ENCODE measurements around the gene JAKMIP1.
"Not testable (repeated sequence)": the region's sequence is repeated elsewhere in the genome, so short reads cannot be mapped to it uniquely, and the experiment has no call there.

The JAKMIP1 gene

DNA sequence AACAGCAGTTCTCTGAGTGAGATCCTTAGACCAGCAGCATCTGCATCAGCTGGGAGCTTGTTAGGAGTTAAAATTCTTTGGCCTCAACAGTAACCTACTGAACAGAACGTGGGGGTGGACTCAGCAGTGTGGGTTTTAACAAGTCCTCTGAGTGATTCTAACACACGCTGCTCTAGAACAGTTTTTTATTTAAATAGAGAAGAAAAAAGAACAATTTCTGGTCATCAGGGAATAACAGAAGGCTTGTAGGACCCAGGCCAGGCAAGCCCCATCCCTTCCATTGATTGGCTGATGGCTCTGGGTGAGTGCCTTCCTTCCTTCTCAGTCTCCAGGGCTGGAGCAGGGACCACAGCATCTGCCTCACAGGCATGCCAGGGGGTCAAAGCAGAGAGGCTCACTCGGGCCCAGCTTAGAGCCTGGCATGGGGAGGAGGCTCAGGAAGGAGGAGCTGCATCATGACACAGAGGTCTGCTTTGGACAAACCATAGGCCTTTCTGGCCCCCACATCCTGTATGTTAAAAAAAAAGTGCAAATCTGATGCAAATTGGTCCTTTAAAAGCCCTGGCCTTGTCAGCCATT, 56.7 kb downstream of the JAKMIP1 start:
- no peak for DNase-seq (ENCODE audit: low spot score)

DNA sequence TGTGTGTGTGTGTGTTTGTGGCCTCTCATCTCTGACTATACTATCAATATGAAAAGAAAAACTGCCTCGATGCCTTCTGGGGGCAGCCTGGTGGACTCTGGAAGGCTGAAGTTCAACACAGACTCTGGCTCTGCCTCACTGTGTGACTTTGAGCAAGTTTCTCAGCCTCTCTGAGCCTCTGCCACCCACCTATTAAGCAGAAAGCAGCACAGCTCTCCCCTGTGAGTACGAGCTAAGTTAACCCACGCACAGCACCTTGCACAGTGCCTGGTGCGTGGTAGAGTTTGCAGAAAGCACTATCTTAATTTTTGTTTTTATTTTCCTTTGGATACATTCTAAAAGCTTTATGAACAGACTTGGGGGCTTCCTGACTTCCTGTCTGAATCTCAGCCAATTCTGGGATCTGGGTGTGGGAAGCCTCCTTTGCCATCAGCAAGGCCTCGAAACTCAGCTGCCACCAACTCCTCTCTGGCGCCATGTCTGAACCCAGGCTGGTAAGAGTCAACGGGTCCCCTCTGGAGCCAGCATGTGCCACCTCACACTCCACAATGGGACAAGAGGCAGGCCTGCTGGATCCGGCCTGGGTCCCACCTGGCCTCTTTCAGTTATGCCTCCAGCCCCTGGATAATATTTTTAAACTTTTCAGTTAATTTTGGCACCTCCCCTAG, 57.3 kb downstream of the JAKMIP1 start:
- DNase-seq (ENCODE audit: low spot score) = no peak

DNA sequence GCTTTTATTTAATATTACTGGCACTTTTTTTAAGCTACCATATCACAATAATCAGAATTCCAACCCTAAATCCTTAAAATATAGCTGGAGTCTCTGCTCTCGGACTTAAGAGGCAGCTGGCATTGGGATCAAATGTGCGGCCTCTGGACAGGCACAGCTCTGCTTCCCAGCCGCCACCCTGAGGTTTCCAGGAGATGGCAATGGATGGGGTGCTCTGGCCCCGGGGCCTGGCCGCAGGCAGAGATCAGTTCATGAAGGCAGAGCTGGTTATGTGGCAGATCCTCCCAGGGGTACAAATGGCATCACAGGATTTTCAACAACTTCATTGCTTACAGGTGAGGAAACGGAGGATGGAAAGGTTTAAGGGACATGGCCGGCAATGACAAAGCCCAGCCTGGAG, 57.8 kb downstream of the JAKMIP1 start:
- no peak for DNase-seq (ENCODE audit: low spot score)

DNA sequence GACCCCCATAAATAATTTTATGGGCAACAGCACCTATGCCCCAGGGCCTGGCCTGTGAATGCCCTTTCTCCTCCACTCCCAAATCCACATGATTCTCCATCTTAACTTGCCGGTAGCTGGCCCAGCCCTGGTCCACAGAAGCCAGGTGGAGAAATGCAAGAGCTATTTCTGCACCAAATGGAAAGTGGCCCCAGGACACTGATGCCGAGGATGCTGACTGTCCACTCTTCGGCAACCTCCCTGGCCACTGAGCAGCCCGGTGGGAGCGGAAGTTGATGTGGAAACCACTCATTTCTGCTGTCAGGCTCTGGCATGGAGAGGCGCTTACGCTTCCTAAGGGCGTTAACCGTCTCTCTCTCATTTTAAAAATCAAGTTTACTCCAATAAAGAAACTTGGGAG, 58.8 kb downstream of the JAKMIP1 start:
- DNase-seq (ENCODE audit: low spot score) = no peak

DNA sequence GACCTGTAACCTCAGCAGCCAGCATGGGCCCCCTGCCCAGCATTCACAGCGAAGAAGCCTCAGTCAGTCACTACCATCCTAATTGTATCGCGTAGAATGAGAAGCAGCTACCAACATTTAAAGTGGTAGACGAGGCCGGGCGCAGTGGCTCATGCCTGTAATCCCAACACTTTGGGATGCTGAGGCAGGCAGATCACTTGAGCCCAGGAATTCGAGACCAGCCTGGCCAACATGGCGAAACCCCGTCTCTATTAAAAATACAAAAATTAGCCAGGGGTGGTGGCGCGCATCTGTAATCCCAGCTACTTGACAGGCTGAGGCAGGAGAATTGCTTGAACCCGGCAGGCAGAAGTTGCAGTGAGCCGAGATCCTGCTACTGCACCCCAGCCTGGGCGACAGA, 59.3 kb downstream of the JAKMIP1 start:
- DNase-seq (ENCODE audit: low spot score) = not testable (repeated sequence)

DNA sequence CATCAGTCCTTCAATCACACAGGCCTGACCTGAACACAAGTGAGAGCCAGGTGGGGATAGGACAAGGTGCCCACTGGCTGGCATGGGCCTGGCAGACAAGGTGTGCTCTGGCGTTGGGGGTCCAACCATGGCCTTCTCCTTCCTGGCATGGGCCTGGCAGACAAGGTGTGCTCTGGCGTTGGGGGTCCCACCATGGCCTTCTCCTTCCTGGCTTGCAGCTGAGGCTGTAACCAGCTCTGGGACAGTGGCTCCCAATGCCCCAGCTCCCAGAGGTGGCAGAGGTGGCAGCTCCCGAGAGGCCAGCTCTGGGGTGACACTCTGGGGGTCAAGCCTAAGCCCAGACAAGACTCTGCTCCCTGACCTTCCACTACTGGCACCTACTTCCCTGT, 62.6 kb downstream of the JAKMIP1 start:
- no peak for DNase-seq (ENCODE audit: low spot score)

DNA sequence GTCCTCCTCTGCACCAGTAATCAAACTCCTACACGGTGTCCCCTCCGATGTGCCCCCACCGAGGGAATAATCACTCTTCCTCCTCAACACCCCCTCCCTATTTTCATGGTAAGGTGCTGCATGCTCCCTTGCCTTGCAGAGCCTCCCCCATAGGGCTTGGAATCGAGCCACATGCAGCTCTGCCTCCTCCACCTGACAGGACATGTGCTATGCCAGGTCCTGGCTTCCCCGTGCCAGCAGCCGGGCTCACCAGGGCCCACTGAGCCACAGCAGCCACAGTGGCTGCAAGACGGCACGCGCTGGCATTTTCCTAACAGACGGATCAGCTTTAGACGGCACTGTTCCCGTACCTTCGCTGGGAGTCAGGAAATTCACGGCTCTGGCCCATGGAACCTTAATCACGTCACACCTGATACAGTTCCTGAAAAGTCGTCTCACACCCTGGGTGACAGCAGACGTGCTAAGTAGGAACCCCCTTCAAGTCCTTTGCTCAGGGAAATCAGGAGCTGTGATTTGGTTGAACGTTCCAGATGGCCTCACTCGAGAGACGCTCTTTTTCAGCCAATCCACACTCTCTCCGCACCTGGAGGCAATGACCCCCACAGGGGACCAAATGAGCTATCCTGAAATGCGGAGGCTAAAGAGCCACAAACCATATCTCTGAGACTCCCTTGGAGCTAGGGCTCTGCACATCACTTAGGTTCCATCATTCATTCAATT, 63.2 kb downstream of the JAKMIP1 start:
- DNase-seq (ENCODE audit: low spot score) = no peak

DNA sequence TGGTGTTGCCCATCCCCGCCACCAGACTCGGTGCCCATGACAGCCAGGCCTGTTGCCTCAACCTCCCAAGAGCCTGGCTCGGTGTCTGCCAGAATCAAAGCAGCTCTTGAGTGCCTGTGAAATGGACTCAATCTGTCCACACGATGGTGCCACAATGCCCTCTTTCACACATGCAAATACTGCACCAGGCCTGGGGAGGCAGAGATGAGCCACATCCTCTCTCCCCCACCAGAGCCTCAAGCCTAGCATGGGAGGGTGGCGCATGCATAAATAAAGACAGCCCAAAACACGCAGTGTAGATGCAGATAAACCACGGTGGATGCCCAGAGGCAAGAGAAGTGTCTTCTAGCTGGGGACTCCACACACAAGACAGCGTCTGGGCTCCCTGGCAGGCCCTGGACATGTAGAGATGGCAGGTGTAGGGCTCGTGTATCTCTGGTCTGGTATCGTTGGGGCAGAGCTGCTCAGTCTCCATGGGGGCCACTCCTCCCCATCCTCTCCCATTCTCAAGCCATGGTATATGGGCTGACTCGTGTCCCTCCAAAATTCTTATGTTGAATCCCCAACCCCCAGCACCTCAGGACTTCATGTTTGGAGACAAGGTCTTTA, 65.6 kb downstream of the JAKMIP1 start:
- no peak for DNase-seq (ENCODE audit: low spot score)

DNA sequence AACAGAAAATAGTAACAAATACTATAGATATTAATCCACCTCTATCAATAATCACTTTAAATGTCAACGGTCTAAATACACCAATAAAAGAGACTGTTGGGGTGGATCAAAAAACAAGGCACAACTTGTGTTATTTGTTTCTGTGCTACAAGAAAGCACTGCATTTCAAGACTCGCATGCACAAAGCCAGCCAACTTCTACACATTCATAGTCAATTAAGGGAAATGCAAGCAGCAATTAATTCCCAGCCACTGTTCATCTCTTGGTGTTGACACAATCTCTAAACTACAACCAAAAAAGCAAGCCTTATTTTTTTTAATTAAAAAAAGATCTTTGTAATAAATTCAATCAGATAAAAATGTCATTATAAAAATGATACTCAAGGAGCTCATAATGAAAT, 67.6 kb downstream of the JAKMIP1 start:
- no peak for DNase-seq (ENCODE audit: low spot score)

DNA sequence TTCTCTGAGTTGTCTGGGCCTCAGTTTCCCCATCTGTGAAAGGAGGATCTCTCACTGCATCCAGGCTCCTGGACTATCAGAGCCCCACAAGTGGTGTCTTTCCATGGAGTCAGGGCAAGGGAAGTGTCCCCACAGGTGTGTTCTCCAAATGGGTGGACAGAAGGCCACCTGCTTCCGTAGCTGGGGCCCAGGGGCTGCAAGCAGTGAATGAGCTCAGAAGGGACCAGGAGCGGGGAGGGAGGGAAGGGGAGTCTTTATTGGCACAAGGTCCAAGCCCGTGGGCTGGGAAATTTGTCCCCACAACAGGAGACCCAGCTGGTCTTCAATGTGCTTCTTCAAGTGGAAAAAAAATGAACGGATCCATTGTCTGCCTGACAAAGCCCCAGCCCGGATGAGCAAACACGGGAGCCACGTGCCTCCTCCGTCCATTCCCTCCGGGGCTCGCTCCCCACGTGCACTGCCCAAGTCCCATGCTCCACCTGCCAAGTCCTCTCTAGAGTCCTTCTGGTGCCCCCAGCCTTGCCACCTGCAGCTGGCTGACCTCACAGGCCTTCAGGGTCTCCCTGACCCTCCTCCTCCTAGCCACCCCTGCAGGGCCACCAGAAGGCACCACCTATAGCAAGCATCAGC, 72.0 kb downstream of the JAKMIP1 start:
- DNase-seq (ENCODE audit: low spot score) = no peak

DNA sequence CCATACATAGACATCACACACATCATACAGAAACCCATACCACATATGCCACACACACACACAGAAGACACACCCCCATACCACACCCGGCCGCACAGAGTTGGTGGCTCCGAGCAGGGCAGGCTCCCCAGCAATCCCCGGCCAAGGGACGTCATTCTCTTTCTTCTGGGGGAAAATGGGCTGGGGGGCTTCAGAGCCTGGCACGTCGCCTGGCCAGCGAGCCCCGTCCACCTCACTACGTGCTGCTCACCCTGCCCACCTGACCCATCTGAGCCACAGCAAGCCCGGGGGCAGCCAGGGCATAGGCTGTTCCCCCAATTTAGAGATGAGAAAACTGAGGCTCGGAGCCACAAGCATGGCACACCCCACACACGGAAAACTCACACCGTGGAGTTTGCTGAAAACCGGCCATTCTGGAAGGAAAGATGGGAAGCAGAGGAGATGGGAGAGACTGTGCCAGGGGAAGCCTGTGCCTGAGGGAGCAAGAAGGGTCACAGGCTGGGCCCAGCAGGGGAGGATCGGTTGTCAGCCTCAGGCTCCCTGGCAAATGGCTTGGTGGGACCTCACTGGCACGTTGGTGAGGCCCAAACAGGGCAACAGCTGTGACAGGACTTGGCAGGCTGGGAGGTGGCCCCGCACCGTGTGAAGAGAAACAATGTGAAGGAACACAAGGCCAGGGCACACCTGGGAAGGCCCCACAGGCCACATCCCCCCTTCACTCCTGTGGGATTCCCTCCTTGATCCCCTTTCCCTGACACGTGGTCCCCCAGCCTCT, 73.2 kb downstream of the JAKMIP1 start:
- DNase-seq (ENCODE audit: low spot score) = no peak

DNA sequence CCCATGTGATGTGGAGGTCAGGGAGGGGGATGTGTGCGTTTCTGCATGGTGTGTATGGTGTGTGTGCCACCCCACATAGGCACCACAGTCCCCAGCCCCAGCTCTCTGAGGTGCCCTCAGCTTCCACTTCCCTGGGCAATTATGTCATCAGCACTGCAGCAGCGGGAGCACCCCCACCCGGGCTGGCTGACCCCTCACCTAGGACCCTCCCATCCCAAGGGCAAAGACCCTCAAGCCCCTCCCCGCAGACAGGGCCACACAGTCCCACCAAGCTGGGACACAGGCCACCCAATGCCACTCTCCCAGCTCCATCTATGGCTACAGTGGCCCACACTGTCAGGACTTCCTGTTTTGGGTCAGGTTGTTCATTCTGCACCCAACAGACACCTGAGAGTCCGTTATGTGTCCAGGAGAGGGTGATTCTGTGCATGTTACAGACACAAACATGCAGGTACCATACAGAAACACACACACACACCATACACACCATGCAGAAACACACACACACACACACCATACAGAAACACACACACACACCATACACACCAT, 75.2 kb downstream of the JAKMIP1 start:
- no peak for DNase-seq (ENCODE audit: low spot score)

DNA sequence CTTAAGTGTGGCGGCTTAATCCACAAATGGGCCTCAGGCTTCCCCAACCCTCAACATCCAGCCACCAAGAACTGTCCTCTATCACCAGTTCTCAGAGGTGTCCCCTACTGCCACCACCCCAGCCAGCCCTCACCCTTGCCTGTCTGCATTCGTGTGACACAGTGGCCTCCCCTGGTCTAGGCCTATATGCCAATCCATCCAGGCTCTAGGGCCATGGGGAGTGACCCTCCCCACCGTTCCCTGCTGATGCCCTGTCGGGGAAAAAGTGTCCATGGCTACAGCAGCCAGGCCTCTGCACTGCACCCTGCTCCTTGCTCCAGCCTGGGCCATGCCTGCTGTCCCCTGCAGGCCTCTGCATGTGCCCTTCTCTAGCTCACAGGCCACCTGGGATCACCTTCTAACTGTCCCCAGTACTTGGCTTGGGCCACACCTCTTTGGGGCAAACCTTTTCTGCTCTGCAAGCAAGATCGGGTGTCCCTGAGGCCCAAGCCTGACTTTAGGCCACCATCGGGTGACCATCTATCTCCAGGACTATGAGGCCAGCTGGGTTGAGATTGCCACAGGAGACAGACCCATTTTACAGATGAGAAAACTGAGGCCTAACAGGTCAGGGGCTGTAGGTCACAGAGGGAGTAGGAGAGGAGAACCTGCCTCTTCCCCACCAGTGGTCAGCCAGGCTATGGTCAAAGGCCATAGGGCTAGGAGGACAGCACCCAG, 75.8 kb downstream of the JAKMIP1 start:
- no peak for DNase-seq (ENCODE audit: low spot score)

DNA sequence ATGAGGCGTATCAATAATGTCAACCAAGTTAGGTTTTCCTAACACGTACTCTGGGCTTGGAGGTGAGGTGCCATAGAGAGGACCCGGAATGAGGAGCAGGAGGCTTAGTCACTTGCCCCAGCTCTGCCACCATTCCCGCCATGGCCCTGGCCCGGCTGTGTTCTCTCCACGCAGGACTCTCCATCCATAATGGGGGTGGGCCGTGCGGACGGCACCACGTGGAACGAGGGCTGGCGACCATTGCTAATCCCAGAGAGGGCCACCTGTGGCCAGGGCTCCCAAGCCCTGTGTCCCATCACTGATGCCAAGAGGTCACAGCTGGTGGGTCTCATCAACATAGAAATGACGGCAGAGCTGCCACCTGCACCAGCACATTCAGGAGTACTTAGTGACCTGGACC, 76.4 kb downstream of the JAKMIP1 start:
- DNase-seq (ENCODE audit: low spot score) = no peak

DNA sequence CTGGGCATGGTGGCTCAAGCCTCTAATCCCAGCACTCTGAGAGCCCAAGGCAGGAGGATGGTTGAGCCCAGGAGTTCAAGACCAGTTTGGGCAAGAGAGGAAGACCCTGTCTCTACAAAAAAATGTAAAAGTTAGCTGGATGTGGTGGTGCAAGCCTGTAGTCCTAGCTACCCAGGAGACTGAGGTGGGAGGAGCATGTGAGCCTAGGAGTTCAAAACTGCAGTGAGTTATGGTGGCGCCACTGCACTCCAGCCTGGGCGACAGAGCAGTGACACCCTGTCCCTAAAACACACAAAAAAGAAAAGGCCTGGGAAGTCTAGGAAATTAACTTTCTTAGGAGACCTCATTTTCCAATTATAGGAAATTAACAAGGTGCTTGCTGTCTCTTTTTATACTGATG, 76.8 kb downstream of the JAKMIP1 start:
- no peak for DNase-seq (ENCODE audit: low spot score)

DNA sequence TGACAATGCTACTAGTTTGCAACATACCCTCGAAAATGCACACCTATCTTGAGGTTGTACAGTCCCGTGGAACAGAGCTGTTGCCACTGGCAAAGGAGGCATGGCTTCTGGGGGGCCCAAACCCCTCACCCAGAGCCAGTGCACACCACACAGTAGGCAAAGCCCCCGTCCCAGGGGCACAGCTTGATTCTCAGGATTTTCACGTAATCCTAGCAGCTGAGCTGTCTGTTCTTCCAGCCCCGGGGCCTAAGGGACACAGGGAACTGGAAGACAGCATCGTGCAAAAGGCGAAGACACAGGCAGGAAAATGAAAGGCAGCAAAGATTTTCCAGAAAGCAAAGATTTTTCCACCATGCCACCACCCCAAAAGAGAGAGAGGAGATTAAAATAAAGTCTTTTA, 77.2 kb downstream of the JAKMIP1 start:
- no peak for DNase-seq (ENCODE audit: low spot score)

DNA sequence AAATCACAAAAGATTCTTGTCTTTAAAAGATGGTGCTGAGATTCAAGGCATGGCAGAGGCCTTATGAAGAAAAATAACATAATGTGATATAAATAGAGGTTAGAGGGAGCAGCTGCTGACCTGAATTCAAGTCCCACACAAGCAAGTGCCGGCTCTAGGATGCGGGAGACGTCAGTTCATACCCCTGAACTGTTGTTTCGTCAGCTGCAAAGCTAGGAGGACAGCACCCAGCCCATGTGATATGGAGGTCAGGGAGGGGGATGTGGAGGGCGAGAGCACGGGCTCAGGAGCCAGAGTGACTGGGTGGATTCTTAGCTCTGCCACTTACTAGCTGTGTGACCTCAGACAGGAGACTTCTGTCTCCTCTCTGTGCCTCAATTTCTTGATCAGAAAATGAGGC, 77.9 kb downstream of the JAKMIP1 start:
- DNase-seq (ENCODE audit: low spot score) = no peak

DNA sequence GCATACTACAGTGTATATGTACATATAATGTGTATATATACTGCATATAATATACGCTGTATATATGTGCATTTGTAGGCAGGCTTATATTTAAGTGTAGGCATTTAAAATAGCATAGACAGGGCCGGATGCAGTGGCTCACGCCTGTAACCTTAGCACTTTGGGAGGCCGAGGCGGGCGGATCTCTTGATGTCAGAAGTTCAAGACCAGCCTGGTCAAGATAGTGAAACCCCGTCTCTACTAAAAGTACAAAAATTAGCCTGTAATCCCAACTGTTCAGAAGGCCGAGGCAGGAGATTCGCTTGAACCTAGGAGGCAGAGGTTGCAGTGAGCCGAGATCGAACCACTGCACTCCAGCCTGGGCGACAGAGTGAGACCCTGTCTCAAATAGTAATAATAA, 78.4 kb downstream of the JAKMIP1 start:
- no peak for DNase-seq (ENCODE audit: low spot score)

DNA sequence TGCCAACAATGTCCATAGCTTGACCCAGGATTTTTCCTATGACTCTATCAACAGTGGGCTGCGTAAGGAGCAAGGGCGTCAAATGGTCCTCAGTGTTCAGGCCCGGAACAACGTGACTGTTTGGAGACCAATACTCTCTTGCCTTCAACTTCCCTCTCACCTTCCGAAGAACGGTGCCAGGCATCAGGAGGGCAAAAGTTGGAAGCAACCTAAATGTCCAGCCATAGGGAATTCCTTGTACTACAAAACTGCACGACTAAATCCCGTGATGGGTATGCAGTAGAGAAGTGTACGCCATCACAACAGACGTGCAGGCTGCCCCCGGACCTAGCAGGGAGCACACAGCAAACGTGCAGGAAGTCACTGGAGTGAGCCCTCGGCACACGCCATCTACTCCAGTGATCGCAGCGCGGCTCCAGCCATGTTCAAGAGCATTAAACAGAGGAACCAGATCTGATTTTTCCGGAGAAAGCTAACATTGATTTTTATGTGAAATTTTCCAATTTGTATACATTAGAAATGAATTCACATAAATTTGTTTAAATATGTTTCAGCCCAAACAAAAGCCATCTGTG, 79.0 kb downstream of the JAKMIP1 start:
- DNase-seq (ENCODE audit: low spot score) = no peak

DNA sequence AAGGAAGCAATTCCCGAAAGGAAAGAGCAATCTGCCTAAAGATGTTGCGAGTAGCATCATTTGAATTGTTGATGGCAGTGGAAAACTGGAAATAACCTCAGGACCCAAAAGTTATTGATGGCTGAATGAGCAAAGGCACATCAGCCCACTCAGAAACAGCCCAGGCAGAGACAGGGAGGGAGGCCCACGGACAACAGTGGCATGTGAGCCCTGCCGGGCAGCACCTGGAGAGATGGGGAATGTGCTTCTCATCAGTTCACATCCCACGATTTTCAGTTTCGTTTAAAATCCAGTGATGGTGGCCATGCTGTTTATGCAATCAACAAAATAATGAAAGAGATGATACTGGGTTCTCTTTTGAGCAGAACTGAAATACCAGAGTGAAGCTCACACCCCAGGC, 80.0 kb downstream of the JAKMIP1 start:
- no peak for DNase-seq (ENCODE audit: low spot score)

Data from iPS-NIHi11 (cell line).